ENCODE measurements around the gene SLC2A13. TPM values are rescaled to one million over a fixed set of nuclear protein-coding genes. Genes with fewer than 3 reads are reported as not detected.
"Not testable (repeated sequence)": the region's sequence is repeated elsewhere in the genome, so short reads cannot be mapped to it uniquely, and the experiment has no call there.

The SLC2A13 gene
- total and polyA plus RNA-seq, 2 donors from 2014 or later: 3.9 to 18.6 TPM

GRCh38 chr12:39928181-39928899, 177.5 kb downstream of the SLC2A13 start:
- no peaks in the 10 kb centered on the region for H3K9me3 ChIP-seq (ENCODE audit: control insufficient read depth in 2 of 3, insufficient read depth in 1 of 3, low read length in 3 of 3)
- H3K4me1 ChIP-seq (ENCODE audit: control insufficient read depth in 2 of 3, insufficient read depth in 2 of 3, low read depth in 1 of 3, low read length in 3 of 3): no peaks in the 10 kb centered on the region
- no peaks in the 10 kb centered on the region for H3K36me3 ChIP-seq (ENCODE audit: control insufficient read depth in 2 of 3, insufficient read depth in 3 of 3, low read length in 3 of 3)
- DNase-seq: peak in 1 of 5 donors; percentile 25
- H3K27me3 ChIP-seq (ENCODE audit: control insufficient read depth, insufficient read depth, low read length): no peaks in the 10 kb centered on the region
- intact Hi-C loops (cut with DNase I): no loop called here
- no peak overlapping the region for H3K9ac ChIP-seq (ENCODE audit: low read length in 3 of 3)
- no peak overlapping the region for H3K4me3 ChIP-seq (ENCODE audit: low read length in 3 of 3)
- no peak for TF ChIP-seq CTCF (IDR thresholded peaks at IDR 0.05; ENCODE audit: borderline replicate concordance, extremely low read depth, insufficient read depth)
- FAIRE-seq: no peak
- H3K27ac ChIP-seq (ENCODE audit: low read depth in 2 of 2, low read length in 2 of 2): no peak overlapping the region

GRCh38 chr12:39923364-39923763, 182.5 kb downstream of the SLC2A13 start:
- FAIRE-seq: no peak

GRCh38 chr12:39922598-39922997, 183.3 kb downstream of the SLC2A13 start:
- H3K4me3 ChIP-seq (ENCODE audit: low read length in 3 of 3); DNase-seq; H3K36me3 ChIP-seq (ENCODE audit: control insufficient read depth in 2 of 3, insufficient read depth in 3 of 3, low read length in 3 of 3); H3K9ac ChIP-seq (ENCODE audit: low read length in 3 of 3); intact Hi-C loops (cut with DNase I); H3K27ac ChIP-seq (ENCODE audit: low read depth in 2 of 2, low read length in 2 of 2); H3K9me3 ChIP-seq (ENCODE audit: control insufficient read depth in 2 of 3, insufficient read depth in 1 of 3, low read length in 3 of 3); FAIRE-seq; H3K4me1 ChIP-seq (ENCODE audit: control insufficient read depth in 2 of 3, insufficient read depth in 2 of 3, low read depth in 1 of 3, low read length in 3 of 3); H3K27me3 ChIP-seq (ENCODE audit: control insufficient read depth, insufficient read depth, low read length): not testable (repeated sequence)

More at GRCh38 chr12:39923364-39923763, 182.5 kb downstream of the SLC2A13 start:
- Histone ChIP-seq H3K9me3 (ENCODE audit: control insufficient read depth in 2 of 3, insufficient read depth in 1 of 3, low read length in 3 of 3) (no peaks in the 10 kb centered on the region), H3K4me1 (ENCODE audit: control insufficient read depth in 2 of 3, insufficient read depth in 2 of 3, low read depth in 1 of 3, low read length in 3 of 3) (peaks cover 0 to 5% (median 5%) of the 10 kb centered on the region in 3 donors), H3K4me3 (ENCODE audit: low read length in 3 of 3) (no peak overlapping the region), H3K27me3 (ENCODE audit: control insufficient read depth, insufficient read depth, low read length) (no peaks in the 10 kb centered on the region), H3K9ac (ENCODE audit: low read length in 3 of 3) (no peak overlapping the region), H3K27ac (ENCODE audit: low read depth in 2 of 2, low read length in 2 of 2) (no peak overlapping the region), H3K36me3 (ENCODE audit: control insufficient read depth in 2 of 3, insufficient read depth in 3 of 3, low read length in 3 of 3) (no peaks in the 10 kb centered on the region)
- DNase-seq: no peak
- no peak for TF ChIP-seq CTCF (IDR thresholded peaks at IDR 0.05; ENCODE audit: borderline replicate concordance, extremely low read depth, insufficient read depth)
- intact Hi-C loops (cut with DNase I): no loop called here

DNA sequence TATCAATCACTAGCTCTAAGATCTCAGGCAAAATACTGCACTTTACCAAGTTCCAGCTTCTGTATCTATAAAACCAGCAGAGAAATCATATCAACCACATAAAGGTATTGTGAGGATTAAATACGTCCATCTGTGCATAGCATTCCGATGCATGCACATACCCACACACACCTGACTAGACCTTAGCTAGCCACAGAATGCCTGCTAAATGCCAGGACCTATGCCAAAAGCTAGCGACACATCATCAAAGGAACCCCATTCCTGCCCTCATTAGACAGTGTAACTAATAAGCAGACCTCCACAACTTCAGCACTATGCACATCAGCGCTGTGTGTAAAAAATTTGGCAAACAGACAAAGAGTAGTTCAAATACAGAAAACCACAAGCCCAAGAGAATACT, 185.2 kb downstream of the SLC2A13 start:
- no peak for DNase-seq
- Histone ChIP-seq H3K27me3 (ENCODE audit: control insufficient read depth, insufficient read depth, low read length) (no peaks in the 10 kb centered on the region), H3K4me3 (ENCODE audit: low read length in 3 of 3) (no peak overlapping the region), H3K9me3 (ENCODE audit: control insufficient read depth in 2 of 3, insufficient read depth in 1 of 3, low read length in 3 of 3) (no peaks in the 10 kb centered on the region), H3K4me1 (ENCODE audit: control insufficient read depth in 2 of 3, insufficient read depth in 2 of 3, low read depth in 1 of 3, low read length in 3 of 3) (peaks cover 0 to 5% (median 5%) of the 10 kb centered on the region in 3 donors), H3K9ac (ENCODE audit: low read length in 3 of 3) (no peak overlapping the region), H3K27ac (ENCODE audit: low read depth in 2 of 2, low read length in 2 of 2) (no peak overlapping the region), H3K36me3 (ENCODE audit: control insufficient read depth in 2 of 3, insufficient read depth in 3 of 3, low read length in 3 of 3) (no peaks in the 10 kb centered on the region)
- FAIRE-seq: no peak
- no peak for TF ChIP-seq CTCF (IDR thresholded peaks at IDR 0.05; ENCODE audit: borderline replicate concordance, extremely low read depth, insufficient read depth)
- intact Hi-C loops (cut with DNase I): no loop called here
